Coronary artery (tissue), 2 donors: Measurements from ENCODE around the gene PTPN22.
A peak's percentile ranks its signal among the peaks of the same experiment; 100 is the strongest.

Experiments
- DNase-seq: peaks from one replicate; pipeline ENCODE4 v3.0.0-alpha.2; 2017; ENCODE audit warnings: low spot score
- H3K27ac ChIP-seq, 2 donors: fragments of 200-600 bp; sonication (generic); one replicate each; pipeline ENCODE4 v1.5.1; 2016 to 2019
- H3K4me3 ChIP-seq: fragments of 200-600 bp; sonication (generic); 2 replicates; pipeline ENCODE4 v1.5.1; 2016; ENCODE audit warnings: mild to moderate bottlenecking, moderate library complexity
- CTCF ChIP-seq: fragments of 200-600 bp; sonication (generic); IDR thresholded peaks from one replicate; pipeline ENCODE4 v1.5.1; 2019; ENCODE audit warnings: antibody characterized with exemption

PTPN22 gene

GRCh38 chr1:113899111-113899510 is 27.6 kb upstream of the PTPN22 start:
- peak overlapping the region; percentile 25 to 55 for H3K27ac ChIP-seq
- no peak overlapping the region for H3K4me3 ChIP-seq
- no peak for DNase-seq
- TF ChIP-seq CTCF, result no peak

- DNase-seq, result no peak
- no peak for TF ChIP-seq CTCF
- Histone ChIP-seq H3K4me3 (no peak overlapping the region), H3K27ac (peak overlapping the region; percentile 18 to 25)
Measured at GRCh38 chr1:113898241-113898814, 26.8 kb upstream of the PTPN22 start.

GRCh38 chr1:113895961-113896360 is 24.4 kb upstream of the PTPN22 start:
- TF ChIP-seq CTCF, result no peak
- DNase-seq, result no peak
- Histone ChIP-seq H3K27ac (no peak overlapping the region), H3K4me3 (no peak overlapping the region)

- no peak for TF ChIP-seq CTCF
- Histone ChIP-seq H3K27ac (no peak overlapping the region), H3K4me3 (no peak overlapping the region)
- DNase-seq, result no peak
Measured at GRCh38 chr1:113895098-113895497, 23.6 kb upstream of the PTPN22 start.

- H3K4me3 ChIP-seq, result no peak overlapping the region
- no peak overlapping the region for H3K27ac ChIP-seq
- no peak for DNase-seq
- no peak for TF ChIP-seq CTCF
Measured at GRCh38 chr1:113893267-113893666, 21.8 kb upstream of the PTPN22 start.

- no peak for DNase-seq
- no peak for TF ChIP-seq CTCF
Measured at GRCh38 chr1:113891631-113892220, 20.2 kb upstream of the PTPN22 start.

GRCh38 chr1:113890816-113891215 is 19.3 kb upstream of the PTPN22 start:
- no peak overlapping the region for H3K4me3 ChIP-seq
- H3K27ac ChIP-seq, result no peak overlapping the region
- TF ChIP-seq CTCF, result no peak
- no peak for DNase-seq

More at GRCh38 chr1:113891631-113892220, 20.2 kb upstream of the PTPN22 start:
- H3K27ac ChIP-seq, result no peak overlapping the region
- H3K4me3 ChIP-seq, result no peak overlapping the region
